GM23338 (cell line): ENCODE results near the gene SMPDL3B. TPM values are rescaled to one million over a fixed set of nuclear protein-coding genes. Genes with fewer than 3 reads are reported as not detected.

Source experiments
- ATAC-seq: fragments of 200-7000 bp; cut with Tn5 transposase; 3 replicates; pipeline ENCODE4 v1.9.1; 2020
- DNase-seq: peaks from one replicate; pipeline ENCODE4 v3.0.0-alpha.2; 2015; ENCODE audit warnings: low spot score
- H2AFZ ChIP-seq: fragments of 200-600 bp; sonication (generic); 2 replicates; pipeline ENCODE4 v1.8.0; 2016; ENCODE audit warnings: antibody characterized with exemption, mild to moderate bottlenecking, moderate library complexity
- H3F3A ChIP-seq: fragments of 200-600 bp; sonication (generic); replicated peaks from 2 replicates; pipeline ENCODE4 v1.8.0; 2017; ENCODE audit warnings: antibody characterized with exemption, mixed run types, low read depth
- H3K27ac ChIP-seq: fragments of 200-600 bp; sonication (generic); 2 replicates; pipeline ENCODE4 v1.6.1; 2016; ENCODE audit warnings: low read depth
- H3K27me3 ChIP-seq: fragments of 200-600 bp; sonication (generic); 2 replicates; pipeline ENCODE4 v1.8.0; 2016; ENCODE audit warnings: mild to moderate bottlenecking, mixed run types, moderate library complexity; ENCODE audit not compliant: insufficient read depth
- H3K36me3 ChIP-seq: fragments of 200-600 bp; sonication (generic); 2 replicates; pipeline ENCODE4 v1.8.0; 2016; ENCODE audit warnings: mild to moderate bottlenecking; ENCODE audit not compliant: insufficient read depth
- H3K4me1 ChIP-seq: fragments of 200-600 bp; sonication (generic); 2 replicates; pipeline ENCODE4 v1.8.0; 2016; ENCODE audit warnings: mild to moderate bottlenecking, moderate library complexity; ENCODE audit not compliant: insufficient read depth
- H3K4me2 ChIP-seq: fragments of 200-600 bp; sonication (generic); 2 replicates; pipeline ENCODE4 v1.7.1; 2017; ENCODE audit warnings: mixed run types
- H3K4me3 ChIP-seq: fragments of 200-600 bp; sonication (generic); 2 replicates; pipeline ENCODE4 v1.6.1; 2016; ENCODE audit warnings: mixed run types
- H3K79me2 ChIP-seq: fragments of 200-600 bp; sonication (generic); replicated peaks from 2 replicates; pipeline ENCODE4 v1.8.0; 2017; ENCODE audit warnings: mild to moderate bottlenecking; ENCODE audit not compliant: insufficient read depth
- H3K9me2 ChIP-seq: fragments of 200-600 bp; sonication (generic); 2 replicates; pipeline ENCODE4 v1.8.0; 2017; ENCODE audit not compliant: insufficient read depth
- H4K20me1 ChIP-seq: fragments of 200-600 bp; sonication (generic); replicated peaks from 2 replicates; pipeline ENCODE4 v1.8.0; 2017; ENCODE audit warnings: mild to moderate bottlenecking; ENCODE audit not compliant: insufficient read depth
- H3K27ac Mint-ChIP-seq: 2 replicates; pipeline ENCODE4 v1.8.0; 2020; ENCODE audit warnings: inconsistent platforms, mild to moderate bottlenecking, moderate library complexity, mixed read lengths
- H3K27me3 Mint-ChIP-seq: 3 replicates; pipeline ENCODE4 v1.8.0; 2022; ENCODE audit warnings: low read depth, mild to moderate bottlenecking, moderate library complexity, mixed read lengths, inconsistent platforms; ENCODE audit not compliant: insufficient read depth, poor library complexity
- H3K36me3 Mint-ChIP-seq: 3 replicates; pipeline ENCODE4 v1.8.0; 2021; ENCODE audit warnings: low read depth, mild to moderate bottlenecking, inconsistent platforms, moderate library complexity, mixed read lengths
- H3K4me1 Mint-ChIP-seq: 3 replicates; pipeline ENCODE4 v1.8.0; 2020; ENCODE audit warnings: mild to moderate bottlenecking, inconsistent platforms, mixed read lengths
- H3K4me3 Mint-ChIP-seq: 3 replicates; pipeline ENCODE4 v1.8.0; 2021; ENCODE audit warnings: moderate library complexity, mild to moderate bottlenecking, inconsistent platforms, mixed read lengths
- H3K9me3 Mint-ChIP-seq: 3 replicates; pipeline ENCODE4 v1.8.0; 2020; ENCODE audit warnings: moderate library complexity, mild to moderate bottlenecking, inconsistent platforms, mixed read lengths
- CREB1 ChIP-seq: fragments of 250-450 bp; sonication (Bioruptor Pico); IDR thresholded peaks from 2 replicates; pipeline ENCODE4 v1.5.0; 2020; ENCODE audit warnings: low read depth, mild to moderate bottlenecking, moderate library complexity
- ETS1 ChIP-seq: IDR thresholded peaks from 2 replicates; pipeline ENCODE4 v1.6.1; 2016; ENCODE audit warnings: antibody characterized with exemption
- EZH2 ChIP-seq: fragments of 200-600 bp; sonication (generic); IDR thresholded peaks from one replicate; pipeline ENCODE4 v1.8.0; 2017; ENCODE audit warnings: antibody characterized with exemption, mild to moderate bottlenecking, low read depth; ENCODE audit not compliant: unreplicated experiment
- EZH2phosphoT487 ChIP-seq: fragments of 200-600 bp; sonication (generic); IDR thresholded peaks from one replicate; pipeline ENCODE4 v1.8.1; 2018; ENCODE audit warnings: antibody characterized with exemption; ENCODE audit not compliant: unreplicated experiment
- JUNB ChIP-seq: IDR thresholded peaks from one replicate; pipeline ENCODE4 v1.6.1; 2016; ENCODE audit warnings: antibody characterized with exemption; ENCODE audit not compliant: unreplicated experiment
- NANOG ChIP-seq: IDR thresholded peaks from 2 replicates; pipeline ENCODE4 v1.6.1; 2016; ENCODE audit warnings: antibody characterized with exemption, borderline replicate concordance
- POLR2AphosphoS5 ChIP-seq: IDR thresholded peaks from 2 replicates; pipeline ENCODE4 v1.6.1; 2016; ENCODE audit warnings: antibody characterized with exemption, low read depth
- STAT1 ChIP-seq: IDR thresholded peaks from one replicate; pipeline ENCODE4 v1.6.1; 2016; ENCODE audit warnings: antibody characterized with exemption; ENCODE audit not compliant: unreplicated experiment
- ZNF114 ChIP-seq: fragments of 250-450 bp; sonication (Bioruptor Pico); IDR thresholded peaks from 2 replicates; pipeline ENCODE4 v1.5.0; 2020; ENCODE audit warnings: mild to moderate bottlenecking, moderate library complexity
- ZNF331 ChIP-seq: fragments of 250-450 bp; sonication (Bioruptor Pico); IDR thresholded peaks from 2 replicates; pipeline ENCODE4 v1.5.0; 2020; ENCODE audit warnings: low read depth, mild to moderate bottlenecking, moderate library complexity
- polyA plus RNA-seq: library from polyadenylated mRNA; unstranded; fragments of >200 nt; fragmentation: Nextera tagmentation; extraction: Ambion mirVana; gene quantifications from 2 replicates; pipeline ENCODE4 v1.2.1, GENCODE V29; 2016
- total RNA-seq: library from RNA; depleted of rRNA; stranded (reverse); fragments of >200 nt; shearing (Covaris generic); gene quantifications from 2 replicates; pipeline ENCODE4 v1.2.3, GENCODE V29; 2014
- TF ChIP-seq, protein P1 (sequence below), 2 experiments: fragments of 200-600 bp in 1 of 2; sonication (generic) in 1 of 2; conservative IDR thresholded peaks; 2 replicates each; pipeline versions ENCODE4 v1.5.1 to v1.6.1; 2016 to 2017; ENCODE audit warnings: antibody characterized with exemption in 2 of 2, low read depth in 2 of 2, mild to moderate bottlenecking in 2 of 2, moderate library complexity in 1 of 2
- TF ChIP-seq, protein P2 (sequence below): IDR thresholded peaks from one replicate; pipeline ENCODE4 v1.6.1; 2018; ENCODE audit warnings: antibody characterized with exemption; ENCODE audit not compliant: unreplicated experiment
- TF ChIP-seq, protein P3 (sequence below): fragments of 250-450 bp; sonication (Bioruptor Pico); IDR thresholded peaks from 2 replicates; pipeline ENCODE4 v1.5.0; 2020; ENCODE audit warnings: mild to moderate bottlenecking, moderate library complexity

SMPDL3B gene
- total and polyA plus RNA-seq, 2 experiments from 2014 or later = 39.5 to 83.1 TPM

DNA sequence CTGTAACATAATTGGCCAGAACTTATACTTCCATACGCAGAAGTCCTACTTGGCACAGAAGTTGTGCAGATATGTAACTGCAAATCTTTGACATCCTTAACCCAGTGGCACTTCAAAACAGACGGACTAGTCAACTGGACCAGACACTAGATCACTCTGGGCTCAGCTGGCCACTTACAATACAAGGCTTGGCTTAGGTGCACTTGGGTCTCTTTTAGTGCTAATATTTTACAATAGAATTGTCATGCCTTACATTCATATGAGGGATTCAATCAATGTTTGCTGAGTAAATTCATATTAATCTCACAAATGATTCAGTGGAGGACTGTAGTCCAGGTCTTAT, 45.0 kb downstream of the SMPDL3B start:
- H3K36me3 ChIP-seq = no peaks in the 10 kb centered on the region
- Mint-ChIP-seq H3K4me3 (no peak overlapping the region), H3K4me1 (no peaks in the 10 kb centered on the region), H3K9me3 (no peaks in the 10 kb centered on the region), H3K27me3 (no peaks in the 10 kb centered on the region), H3K36me3 (peaks cover 3% of the 10 kb centered on the region; the same call in 2 of the 3 replicates), H3K27ac (no peak overlapping the region)
- no peaks in the 10 kb centered on the region for H3K9me2 ChIP-seq
- TF ChIP-seq ETS1 (no peak), POLR2AphosphoS5 (no peak), EZH2phosphoT487 (no peak), JUNB (no peak), ZNF114 (CRISPR knock-in tag) (no peak), ZNF331 (CRISPR knock-in tag) (no peak), STAT1 (no peak), NANOG (no peak), EZH2 (no peak), CREB1 (CRISPR knock-in tag) (no peak)
- TF ChIP-seq, protein P1, sequence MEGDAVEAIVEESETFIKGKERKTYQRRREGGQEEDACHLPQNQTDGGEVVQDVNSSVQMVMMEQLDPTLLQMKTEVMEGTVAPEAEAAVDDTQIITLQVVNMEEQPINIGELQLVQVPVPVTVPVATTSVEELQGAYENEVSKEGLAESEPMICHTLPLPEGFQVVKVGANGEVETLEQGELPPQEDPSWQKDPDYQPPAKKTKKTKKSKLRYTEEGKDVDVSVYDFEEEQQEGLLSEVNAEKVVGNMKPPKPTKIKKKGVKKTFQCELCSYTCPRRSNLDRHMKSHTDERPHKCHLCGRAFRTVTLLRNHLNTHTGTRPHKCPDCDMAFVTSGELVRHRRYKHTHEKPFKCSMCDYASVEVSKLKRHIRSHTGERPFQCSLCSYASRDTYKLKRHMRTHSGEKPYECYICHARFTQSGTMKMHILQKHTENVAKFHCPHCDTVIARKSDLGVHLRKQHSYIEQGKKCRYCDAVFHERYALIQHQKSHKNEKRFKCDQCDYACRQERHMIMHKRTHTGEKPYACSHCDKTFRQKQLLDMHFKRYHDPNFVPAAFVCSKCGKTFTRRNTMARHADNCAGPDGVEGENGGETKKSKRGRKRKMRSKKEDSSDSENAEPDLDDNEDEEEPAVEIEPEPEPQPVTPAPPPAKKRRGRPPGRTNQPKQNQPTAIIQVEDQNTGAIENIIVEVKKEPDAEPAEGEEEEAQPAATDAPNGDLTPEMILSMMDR (conservative IDR thresholded peaks at IDR 0.05; ENCODE audit: low read depth in 2 of 2) = no peak
- TF ChIP-seq, protein P2, sequence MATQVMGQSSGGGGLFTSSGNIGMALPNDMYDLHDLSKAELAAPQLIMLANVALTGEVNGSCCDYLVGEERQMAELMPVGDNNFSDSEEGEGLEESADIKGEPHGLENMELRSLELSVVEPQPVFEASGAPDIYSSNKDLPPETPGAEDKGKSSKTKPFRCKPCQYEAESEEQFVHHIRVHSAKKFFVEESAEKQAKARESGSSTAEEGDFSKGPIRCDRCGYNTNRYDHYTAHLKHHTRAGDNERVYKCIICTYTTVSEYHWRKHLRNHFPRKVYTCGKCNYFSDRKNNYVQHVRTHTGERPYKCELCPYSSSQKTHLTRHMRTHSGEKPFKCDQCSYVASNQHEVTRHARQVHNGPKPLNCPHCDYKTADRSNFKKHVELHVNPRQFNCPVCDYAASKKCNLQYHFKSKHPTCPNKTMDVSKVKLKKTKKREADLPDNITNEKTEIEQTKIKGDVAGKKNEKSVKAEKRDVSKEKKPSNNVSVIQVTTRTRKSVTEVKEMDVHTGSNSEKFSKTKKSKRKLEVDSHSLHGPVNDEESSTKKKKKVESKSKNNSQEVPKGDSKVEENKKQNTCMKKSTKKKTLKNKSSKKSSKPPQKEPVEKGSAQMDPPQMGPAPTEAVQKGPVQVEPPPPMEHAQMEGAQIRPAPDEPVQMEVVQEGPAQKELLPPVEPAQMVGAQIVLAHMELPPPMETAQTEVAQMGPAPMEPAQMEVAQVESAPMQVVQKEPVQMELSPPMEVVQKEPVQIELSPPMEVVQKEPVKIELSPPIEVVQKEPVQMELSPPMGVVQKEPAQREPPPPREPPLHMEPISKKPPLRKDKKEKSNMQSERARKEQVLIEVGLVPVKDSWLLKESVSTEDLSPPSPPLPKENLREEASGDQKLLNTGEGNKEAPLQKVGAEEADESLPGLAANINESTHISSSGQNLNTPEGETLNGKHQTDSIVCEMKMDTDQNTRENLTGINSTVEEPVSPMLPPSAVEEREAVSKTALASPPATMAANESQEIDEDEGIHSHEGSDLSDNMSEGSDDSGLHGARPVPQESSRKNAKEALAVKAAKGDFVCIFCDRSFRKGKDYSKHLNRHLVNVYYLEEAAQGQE = no peak
- TF ChIP-seq, protein P3, sequence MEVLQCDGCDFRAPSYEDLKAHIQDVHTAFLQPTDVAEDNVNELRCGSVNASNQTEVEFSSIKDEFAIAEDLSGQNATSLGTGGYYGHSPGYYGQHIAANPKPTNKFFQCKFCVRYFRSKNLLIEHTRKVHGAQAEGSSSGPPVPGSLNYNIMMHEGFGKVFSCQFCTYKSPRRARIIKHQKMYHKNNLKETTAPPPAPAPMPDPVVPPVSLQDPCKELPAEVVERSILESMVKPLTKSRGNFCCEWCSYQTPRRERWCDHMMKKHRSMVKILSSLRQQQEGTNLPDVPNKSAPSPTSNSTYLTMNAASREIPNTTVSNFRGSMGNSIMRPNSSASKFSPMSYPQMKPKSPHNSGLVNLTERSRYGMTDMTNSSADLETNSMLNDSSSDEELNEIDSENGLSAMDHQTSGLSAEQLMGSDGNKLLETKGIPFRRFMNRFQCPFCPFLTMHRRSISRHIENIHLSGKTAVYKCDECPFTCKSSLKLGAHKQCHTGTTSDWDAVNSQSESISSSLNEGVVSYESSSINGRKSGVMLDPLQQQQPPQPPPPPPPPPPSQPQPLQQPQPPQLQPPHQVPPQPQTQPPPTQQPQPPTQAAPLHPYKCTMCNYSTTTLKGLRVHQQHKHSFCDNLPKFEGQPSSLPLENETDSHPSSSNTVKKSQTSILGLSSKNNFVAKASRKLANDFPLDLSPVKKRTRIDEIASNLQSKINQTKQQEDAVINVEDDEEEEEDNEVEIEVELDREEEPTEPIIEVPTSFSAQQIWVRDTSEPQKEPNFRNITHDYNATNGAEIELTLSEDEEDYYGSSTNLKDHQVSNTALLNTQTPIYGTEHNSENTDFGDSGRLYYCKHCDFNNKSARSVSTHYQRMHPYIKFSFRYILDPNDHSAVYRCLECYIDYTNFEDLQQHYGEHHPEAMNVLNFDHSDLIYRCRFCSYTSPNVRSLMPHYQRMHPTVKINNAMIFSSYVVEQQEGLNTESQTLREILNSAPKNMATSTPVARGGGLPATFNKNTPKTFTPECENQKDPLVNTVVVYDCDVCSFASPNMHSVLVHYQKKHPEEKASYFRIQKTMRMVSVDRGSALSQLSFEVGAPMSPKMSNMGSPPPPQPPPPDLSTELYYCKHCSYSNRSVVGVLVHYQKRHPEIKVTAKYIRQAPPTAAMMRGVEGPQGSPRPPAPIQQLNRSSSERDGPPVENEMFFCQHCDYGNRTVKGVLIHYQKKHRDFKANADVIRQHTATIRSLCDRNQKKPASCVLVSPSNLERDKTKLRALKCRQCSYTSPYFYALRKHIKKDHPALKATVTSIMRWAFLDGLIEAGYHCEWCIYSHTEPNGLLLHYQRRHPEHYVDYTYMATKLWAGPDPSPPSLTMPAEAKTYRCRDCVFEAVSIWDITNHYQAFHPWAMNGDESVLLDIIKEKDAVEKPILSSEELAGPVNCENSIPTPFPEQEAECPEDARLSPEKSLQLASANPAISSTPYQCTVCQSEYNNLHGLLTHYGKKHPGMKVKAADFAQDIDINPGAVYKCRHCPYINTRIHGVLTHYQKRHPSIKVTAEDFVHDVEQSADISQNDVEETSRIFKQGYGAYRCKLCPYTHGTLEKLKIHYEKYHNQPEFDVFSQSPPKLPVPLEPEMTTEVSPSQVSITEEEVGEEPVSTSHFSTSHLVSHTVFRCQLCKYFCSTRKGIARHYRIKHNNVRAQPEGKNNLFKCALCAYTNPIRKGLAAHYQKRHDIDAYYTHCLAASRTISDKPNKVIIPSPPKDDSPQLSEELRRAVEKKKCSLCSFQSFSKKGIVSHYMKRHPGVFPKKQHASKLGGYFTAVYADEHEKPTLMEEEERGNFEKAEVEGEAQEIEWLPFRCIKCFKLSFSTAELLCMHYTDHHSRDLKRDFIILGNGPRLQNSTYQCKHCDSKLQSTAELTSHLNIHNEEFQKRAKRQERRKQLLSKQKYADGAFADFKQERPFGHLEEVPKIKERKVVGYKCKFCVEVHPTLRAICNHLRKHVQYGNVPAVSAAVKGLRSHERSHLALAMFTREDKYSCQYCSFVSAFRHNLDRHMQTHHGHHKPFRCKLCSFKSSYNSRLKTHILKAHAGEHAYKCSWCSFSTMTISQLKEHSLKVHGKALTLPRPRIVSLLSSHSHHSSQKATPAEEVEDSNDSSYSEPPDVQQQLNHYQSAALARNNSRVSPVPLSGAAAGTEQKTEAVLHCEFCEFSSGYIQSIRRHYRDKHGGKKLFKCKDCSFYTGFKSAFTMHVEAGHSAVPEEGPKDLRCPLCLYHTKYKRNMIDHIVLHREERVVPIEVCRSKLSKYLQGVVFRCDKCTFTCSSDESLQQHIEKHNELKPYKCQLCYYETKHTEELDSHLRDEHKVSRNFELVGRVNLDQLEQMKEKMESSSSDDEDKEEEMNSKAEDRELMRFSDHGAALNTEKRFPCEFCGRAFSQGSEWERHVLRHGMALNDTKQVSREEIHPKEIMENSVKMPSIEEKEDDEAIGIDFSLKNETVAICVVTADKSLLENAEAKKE (CRISPR knock-in tag) = no peak
- H3K27me3 ChIP-seq = no peaks in the 10 kb centered on the region
- no peak overlapping the region for H2AFZ ChIP-seq
- H3K4me1 ChIP-seq = no peaks in the 10 kb centered on the region
- ATAC-seq = no peak
- 0 out of 2 replicates have a peak, but pooled peaks cover 2% of the 10 kb centered on the region for H3F3A ChIP-seq
- DNase-seq = no peak
- no peak overlapping the region for H3K4me3 ChIP-seq
- no peaks in the 10 kb centered on the region for H3K79me2 ChIP-seq
- no peaks in the 10 kb centered on the region for H4K20me1 ChIP-seq
- no peak overlapping the region for H3K27ac ChIP-seq
- no peak overlapping the region for H3K4me2 ChIP-seq
